Breast epithelium (tissue), 3 donors: ENCODE measurements around the gene NINJ2.

Experiments
- POLR2AphosphoS5 ChIP-seq, 3 donors: sonication (generic); formaldehyde crosslinking; IDR thresholded peaks; one replicate each; pipeline ENCODE4 v1.6.1; 2017; ENCODE audit warnings: antibody characterized with exemption in 3 of 3
- TF ChIP-seq, protein P1 (sequence below), 3 donors: fragments of 450-650 bp; IDR thresholded peaks; one replicate each; pipeline ENCODE4 v1.5.1; 2016 to 2017; ENCODE audit warnings: antibody characterized with exemption in 3 of 3, mild to moderate bottlenecking in 3 of 3, moderate library complexity in 3 of 3

DNA sequence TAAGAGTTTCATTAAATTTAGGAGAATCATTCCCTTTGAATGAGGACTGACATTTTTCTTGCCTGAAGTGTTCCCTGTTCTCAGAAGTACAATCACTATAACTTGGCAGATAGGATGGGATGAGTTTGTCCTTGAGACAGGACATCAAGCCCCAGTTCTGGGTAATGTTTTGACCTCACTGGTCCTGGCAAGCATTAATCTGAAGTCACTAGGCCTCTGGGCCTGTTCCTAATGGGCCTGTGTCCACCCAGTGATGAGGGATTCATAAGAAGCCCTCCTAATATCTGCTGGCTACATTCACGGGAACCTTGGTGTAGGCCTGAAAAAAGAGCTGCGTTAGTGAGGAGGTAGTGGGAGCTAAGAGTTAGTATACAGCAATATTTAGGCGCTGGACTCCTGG, 37.2 kb downstream of the NINJ2 start:
- no peak for TF ChIP-seq POLR2AphosphoS5 (IDR thresholded peaks at IDR 0.05)
- TF ChIP-seq, protein P1, sequence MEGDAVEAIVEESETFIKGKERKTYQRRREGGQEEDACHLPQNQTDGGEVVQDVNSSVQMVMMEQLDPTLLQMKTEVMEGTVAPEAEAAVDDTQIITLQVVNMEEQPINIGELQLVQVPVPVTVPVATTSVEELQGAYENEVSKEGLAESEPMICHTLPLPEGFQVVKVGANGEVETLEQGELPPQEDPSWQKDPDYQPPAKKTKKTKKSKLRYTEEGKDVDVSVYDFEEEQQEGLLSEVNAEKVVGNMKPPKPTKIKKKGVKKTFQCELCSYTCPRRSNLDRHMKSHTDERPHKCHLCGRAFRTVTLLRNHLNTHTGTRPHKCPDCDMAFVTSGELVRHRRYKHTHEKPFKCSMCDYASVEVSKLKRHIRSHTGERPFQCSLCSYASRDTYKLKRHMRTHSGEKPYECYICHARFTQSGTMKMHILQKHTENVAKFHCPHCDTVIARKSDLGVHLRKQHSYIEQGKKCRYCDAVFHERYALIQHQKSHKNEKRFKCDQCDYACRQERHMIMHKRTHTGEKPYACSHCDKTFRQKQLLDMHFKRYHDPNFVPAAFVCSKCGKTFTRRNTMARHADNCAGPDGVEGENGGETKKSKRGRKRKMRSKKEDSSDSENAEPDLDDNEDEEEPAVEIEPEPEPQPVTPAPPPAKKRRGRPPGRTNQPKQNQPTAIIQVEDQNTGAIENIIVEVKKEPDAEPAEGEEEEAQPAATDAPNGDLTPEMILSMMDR (IDR thresholded peaks at IDR 0.05) = no peak
